B cell (primary cell): ENCODE measurements around the gene ZBTB46. TPM values are rescaled to one million over a fixed set of nuclear protein-coding genes. Genes with fewer than 3 reads are reported as not detected.
A peak's percentile ranks its signal among the peaks of the same experiment; 100 is the strongest.
"Not testable (repeated sequence)": the region's sequence is repeated elsewhere in the genome, so short reads cannot be mapped to it uniquely, and the experiment has no call there.

ENCODE experiments used
- ATAC-seq: fragments of 200-7000 bp; cut with Tn5 transposase; one replicate; pipeline ENCODE4 v1.10.0; 2021; ENCODE audit warnings: low read depth, mild to moderate bottlenecking, moderate number of reproducible peaks, moderate library complexity
- CTCF ChIA-PET: fragments of 350-600 bp; sonication (Branson Sonifier 250); formaldehyde crosslinking; loops from one replicate; lab custom pipeline; 2021; ENCODE audit warnings: antibody characterized with exemption, inconsistent platforms; lab: Charles Lee
- POLR2A ChIA-PET: fragments of 350-600 bp; sonication (Branson Sonifier 250); formaldehyde crosslinking; loops from one replicate; lab custom pipeline; 2021; ENCODE audit warnings: antibody characterized with exemption; lab: Charles Lee
- DNase-seq: peaks from one replicate; pipeline ENCODE4 v3.0.0; 2013
- H2AFZ ChIP-seq: 2 replicates; pipeline ENCODE4 v1.6.1; 2012; ENCODE audit warnings: mild to moderate bottlenecking, low read depth, low read length; ENCODE audit not compliant: insufficient read depth, poor library complexity, severe bottlenecking
- H3K27ac ChIP-seq, 2 donors: 1 replicate in 1 of 2; 2 replicates in 1 of 2; pipeline ENCODE4 v1.5.1; 2012 to 2013; ENCODE audit warnings: low read length in 2 of 2, mild to moderate bottlenecking in 2 of 2, moderate library complexity in 1 of 2
- H3K27me3 ChIP-seq, 4 experiments: fragments of 200-600 bp in 1 of 4; sonication (generic) in 1 of 4; replicated peaks in 1 of 4; 1 replicate in 2 of 4; 2 replicates in 2 of 4; pipeline versions ENCODE4 v1.6.1 to v1.7.0; 2013 to 2016; ENCODE audit warnings: low read length in 3 of 4, mild to moderate bottlenecking in 2 of 4, mixed read lengths in 1 of 4, moderate library complexity in 1 of 4; ENCODE audit not compliant: insufficient read depth in 4 of 4, control insufficient read depth in 3 of 4; ENCODE audit errors: control extremely low read depth in 1 of 4
- H3K36me3 ChIP-seq, 2 experiments: replicated peaks in 1 of 2; 1 replicate in 1 of 2; 2 replicates in 1 of 2; pipeline versions ENCODE4 v1.6.1 to v1.7.1; 2013; ENCODE audit warnings: low read length in 1 of 2; ENCODE audit not compliant: insufficient read depth in 2 of 2, control insufficient read depth in 1 of 2; ENCODE audit errors: control extremely low read depth in 1 of 2, extremely low read depth in 1 of 2
- H3K4me1 ChIP-seq, 2 donors: fragments of 200-600 bp in 1 of 2; sonication (generic) in 1 of 2; 1 replicate in 1 of 2; 2 replicates in 1 of 2; pipeline versions ENCODE4 v1.5.1 to v1.6.1; 2013 to 2017; ENCODE audit warnings: low read length in 2 of 2; ENCODE audit not compliant: control insufficient read depth in 2 of 2, insufficient read depth in 2 of 2
- H3K4me2 ChIP-seq: replicated peaks from 2 replicates; pipeline ENCODE3; 2012; ENCODE audit warnings: mild to moderate bottlenecking, low read depth, low read length; ENCODE audit not compliant: poor library complexity, severe bottlenecking
- H3K4me3 ChIP-seq, 5 experiments: fragments of 200-600 bp in 1 of 5; sonication (generic) in 1 of 5; 1 replicate in 3 of 5; 2 replicates in 2 of 5; pipeline versions ENCODE4 v1.5.1 to v1.7.0; 2011 to 2016; ENCODE audit warnings: low read length in 4 of 5, mild to moderate bottlenecking in 4 of 5, low read depth in 2 of 5, control low read depth in 1 of 5, moderate library complexity in 1 of 5; ENCODE audit not compliant: insufficient read depth in 1 of 5; ENCODE audit errors: control extremely low read depth in 1 of 5, extremely low read depth in 1 of 5
- H3K79me2 ChIP-seq: fragments of 200-600 bp; sonication (generic); one replicate; pipeline ENCODE4 v1.6.0; 2016; ENCODE audit warnings: low read length; ENCODE audit not compliant: control insufficient read depth, insufficient read depth
- H3K9ac ChIP-seq: fragments of 200-600 bp; sonication (generic); 2 replicates; pipeline ENCODE4 v1.6.1; 2017; ENCODE audit warnings: mild to moderate bottlenecking, low read length, moderate library complexity
- H3K9me3 ChIP-seq, 3 donors: one replicate each; pipeline versions ENCODE4 v1.6.1 to v1.7.1; 2013; ENCODE audit warnings: low read length in 2 of 3; ENCODE audit not compliant: control insufficient read depth in 2 of 3, insufficient read depth in 1 of 3; ENCODE audit errors: control extremely low read depth in 1 of 3
- H4K20me1 ChIP-seq: 2 replicates; pipeline ENCODE4 v1.6.0; 2012; ENCODE audit warnings: mild to moderate bottlenecking, low read length; ENCODE audit not compliant: insufficient read depth, control insufficient read depth, poor library complexity, severe bottlenecking
- H3K27ac Mint-ChIP-seq: one replicate; pipeline ENCODE4 v1.8.0; 2021; ENCODE audit warnings: mixed read lengths
- H3K27me3 Mint-ChIP-seq: one replicate; pipeline ENCODE4 v1.8.0; 2021; ENCODE audit warnings: mixed read lengths
- H3K4me1 Mint-ChIP-seq: one replicate; pipeline ENCODE4 v1.8.0; 2021; ENCODE audit warnings: mixed read lengths
- H3K4me3 Mint-ChIP-seq: one replicate; pipeline ENCODE4 v1.8.0; 2021; ENCODE audit warnings: mixed read lengths
- H3K9me3 Mint-ChIP-seq: one replicate; pipeline ENCODE4 v1.8.0; 2022; ENCODE audit warnings: mixed read lengths; ENCODE audit not compliant: insufficient read depth
- EZH2 ChIP-seq: IDR thresholded peaks from 2 replicates; pipeline ENCODE4 v1.6.1; 2012; ENCODE audit warnings: borderline replicate concordance, low read depth, mild to moderate bottlenecking, moderate library complexity, low read length; ENCODE audit not compliant: insufficient read depth, poor library complexity, severe bottlenecking
- WGBS: methylation state at CpG from one replicate; pipeline ENCODE4 v1.1.5; 2013; ENCODE audit warnings: missing lambda C conversion rate; ENCODE audit not compliant: insufficient coverage; 5-methylcytosine and 5-hydroxymethylcytosine counted together
- intact Hi-C: fragments of 100-400 bp; cut with micrococcal nuclease; formaldehyde crosslinking; loops from one replicate; pipeline ENCODE4 v1.10.0; 2022
- polyA plus RNA-seq: library from polyadenylated mRNA; depleted of rRNA; stranded (reverse); fragments of >200 nt; gene quantifications from 2 replicates; pipeline ENCODE4 v1.2.3, GENCODE V29; 2012
- total RNA-seq, 2 donors: library from RNA; stranded (reverse); fragments of 120-200 nt in 1 of 2; gene quantifications; 1 replicate in 1 of 2; 2 replicates in 1 of 2; pipeline versions ENCODE4 v1.2.3 to v1.2.4, GENCODE V29; 2013 to 2022
- TF ChIP-seq, protein P1 (sequence below): fragments of 200-600 bp; IDR thresholded peaks from one replicate; pipeline ENCODE4 v1.8.0; 2022; ENCODE audit warnings: antibody characterized with exemption, mild to moderate bottlenecking

ZBTB46 gene
- total and polyA plus RNA-seq, 2 donors (not counting 1 experiment from before 2014, with no cell fraction given), result 0.16 to 0.64 TPM

DNA sequence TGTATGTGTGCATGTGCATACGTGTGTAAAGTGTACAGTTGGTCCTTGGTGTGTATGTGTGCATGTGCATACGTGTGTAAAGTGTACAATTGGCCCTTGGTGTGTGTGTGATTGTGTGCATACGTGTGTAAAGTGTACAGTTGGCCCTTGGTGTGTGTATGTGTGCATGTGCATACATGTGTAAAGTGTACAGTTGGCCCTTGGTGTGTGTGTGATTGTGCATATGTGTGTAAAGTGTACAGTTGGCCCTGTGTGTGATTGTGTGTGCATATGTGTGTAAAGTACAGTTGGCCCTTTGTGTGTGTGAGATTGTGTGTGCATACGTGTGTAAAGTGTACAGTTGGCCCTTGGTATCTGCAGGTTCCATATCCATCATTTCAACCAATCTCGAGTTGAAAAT lies 99.7 kb downstream of the ZBTB46 start:
- Histone ChIP-seq H3K79me2 (peaks cover 57% of the 10 kb centered on the region), H4K20me1 (peaks cover 42% of the 10 kb centered on the region), H3K27ac (no peak overlapping the region), H3K4me1 (peaks cover 45 to 60% of the 10 kb centered on the region in 2 donors), H3K4me3 (no peak overlapping the region), H3K9me3 (peaks cover 0 to 2% (median 1%) of the 10 kb centered on the region in 3 donors), H3K36me3 (peaks cover 3 to 24% of the 10 kb centered on the region in 2 experiments), H3K4me2 (peak overlapping the region; percentile 62), H3K27me3 (no peaks in the 10 kb centered on the region), H3K9ac (no peak overlapping the region), H2AFZ (no peak overlapping the region)
- TF ChIP-seq, protein P1, sequence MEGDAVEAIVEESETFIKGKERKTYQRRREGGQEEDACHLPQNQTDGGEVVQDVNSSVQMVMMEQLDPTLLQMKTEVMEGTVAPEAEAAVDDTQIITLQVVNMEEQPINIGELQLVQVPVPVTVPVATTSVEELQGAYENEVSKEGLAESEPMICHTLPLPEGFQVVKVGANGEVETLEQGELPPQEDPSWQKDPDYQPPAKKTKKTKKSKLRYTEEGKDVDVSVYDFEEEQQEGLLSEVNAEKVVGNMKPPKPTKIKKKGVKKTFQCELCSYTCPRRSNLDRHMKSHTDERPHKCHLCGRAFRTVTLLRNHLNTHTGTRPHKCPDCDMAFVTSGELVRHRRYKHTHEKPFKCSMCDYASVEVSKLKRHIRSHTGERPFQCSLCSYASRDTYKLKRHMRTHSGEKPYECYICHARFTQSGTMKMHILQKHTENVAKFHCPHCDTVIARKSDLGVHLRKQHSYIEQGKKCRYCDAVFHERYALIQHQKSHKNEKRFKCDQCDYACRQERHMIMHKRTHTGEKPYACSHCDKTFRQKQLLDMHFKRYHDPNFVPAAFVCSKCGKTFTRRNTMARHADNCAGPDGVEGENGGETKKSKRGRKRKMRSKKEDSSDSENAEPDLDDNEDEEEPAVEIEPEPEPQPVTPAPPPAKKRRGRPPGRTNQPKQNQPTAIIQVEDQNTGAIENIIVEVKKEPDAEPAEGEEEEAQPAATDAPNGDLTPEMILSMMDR, result no peak
- TF ChIP-seq EZH2, result no peak
- Mint-ChIP-seq H3K27me3 (no peaks in the 10 kb centered on the region), H3K9me3 (no peaks in the 10 kb centered on the region), H3K27ac (no peak overlapping the region), H3K4me1 (peaks cover 41% of the 10 kb centered on the region), H3K4me3 (no peak overlapping the region)
- DNase-seq (no peak), ATAC-seq (no peak)
- ChIA-PET POLR2A (interaction anchor here (0.7 kb wide), 1 partner anchor 163 kb away, joined by 4 read pairs; no protein-coding TSS in a partner anchor), CTCF (no interaction called here)
- intact Hi-C loops, result no loop called here
- 75% methylated on average over 3 of the region's 5 CpGs for WGBS

DNA sequence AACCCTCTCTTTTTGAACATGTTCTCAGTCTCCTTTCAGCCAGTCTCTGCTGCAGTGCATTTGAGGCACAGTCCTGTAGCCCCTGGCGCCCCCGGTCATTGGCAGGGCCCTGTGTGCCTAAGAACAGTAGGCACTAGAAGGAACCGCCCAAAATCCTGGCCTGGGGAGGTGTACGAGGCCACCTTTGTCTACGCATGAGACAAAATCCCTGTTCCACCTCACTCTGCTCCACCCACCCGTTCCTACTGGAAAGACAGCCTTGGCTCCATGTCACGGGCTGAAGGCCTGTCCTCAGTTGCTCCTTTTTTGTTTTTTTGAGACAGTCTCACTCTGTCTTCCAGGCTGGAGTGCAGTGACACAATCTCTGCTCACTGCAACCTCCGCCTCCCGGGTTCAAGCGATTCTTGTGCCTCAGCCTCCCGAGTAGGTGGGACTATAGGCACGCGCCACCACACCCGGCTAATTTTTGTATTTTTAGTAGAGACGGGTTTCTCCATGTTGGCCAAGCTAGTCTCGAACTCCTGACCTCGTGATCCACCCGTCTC lies 100.8 kb downstream of the ZBTB46 start:
- H3K4me3 ChIP-seq, H3K9me3 Mint-ChIP-seq, POLR2A ChIA-PET, intact Hi-C loops, ATAC-seq, H3K27me3 Mint-ChIP-seq, CTCF ChIA-PET, H3K4me3 Mint-ChIP-seq, H2AFZ ChIP-seq, H3K27me3 ChIP-seq, DNase-seq, H3K9ac ChIP-seq: not testable (repeated sequence)
- Histone ChIP-seq H3K36me3 (peaks cover 3 to 22% of the 10 kb centered on the region in 2 experiments), H3K4me2 (peak overlapping the region; percentile 62), H4K20me1 (peaks cover 38% of the 10 kb centered on the region), H3K27ac (peak overlapping the region; percentile 36 to 47), H3K4me1 (peaks cover 38 to 49% of the 10 kb centered on the region in 2 donors), H3K79me2 (peaks cover 61% of the 10 kb centered on the region), H3K9me3 (peaks cover 1 to 12% (median 6%) of the 10 kb centered on the region in 3 donors)
- 55% methylated on average over 17 of the region's 18 CpGs for WGBS
- Mint-ChIP-seq H3K4me1 (peaks cover 31% of the 10 kb centered on the region), H3K27ac (peak overlapping the region; percentile 70)

DNA sequence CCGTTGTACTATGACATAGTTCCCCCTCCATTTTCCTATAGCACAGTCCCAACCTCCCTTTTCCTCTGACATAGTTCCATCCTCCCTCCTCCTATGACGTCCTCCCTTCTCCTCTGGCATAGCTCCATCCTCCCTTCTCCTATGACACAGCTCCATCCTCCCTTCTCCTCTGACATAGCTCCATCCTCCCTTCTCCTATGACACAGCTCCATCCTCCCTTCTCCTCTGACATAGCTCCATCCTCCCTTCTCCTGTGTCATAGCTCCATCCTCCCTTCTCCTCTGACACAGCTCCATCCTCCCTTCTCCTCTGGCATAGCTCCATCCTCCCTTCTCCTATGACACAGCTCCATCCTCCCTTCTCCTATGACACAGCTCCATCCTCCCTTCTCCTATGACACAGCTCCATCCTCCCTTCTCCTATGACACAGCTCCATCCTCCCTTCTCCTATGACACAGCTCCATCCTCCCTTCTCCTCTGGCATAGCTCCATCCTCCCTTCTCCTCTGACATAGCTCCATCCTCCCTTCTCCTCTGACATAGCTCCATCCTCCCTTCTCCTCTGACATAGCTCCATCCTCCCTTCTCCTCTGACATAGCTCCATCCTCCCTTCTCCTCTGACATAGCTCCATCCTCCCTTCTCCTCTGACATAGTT lies 108.0 kb downstream of the ZBTB46 start:
- H3K27ac Mint-ChIP-seq, H3K9me3 Mint-ChIP-seq: not testable (repeated sequence)
- CTCF ChIA-PET, result interaction anchor here (0.6 kb wide), 1 partner anchor 312 kb away, joined by 3 read pairs; no protein-coding TSS in a partner anchor

More for the DNA sequence above, 108.0 kb downstream of the ZBTB46 start:
- ATAC-seq, H3K4me3 ChIP-seq, POLR2A ChIA-PET, H3K4me1 Mint-ChIP-seq, H3K27me3 Mint-ChIP-seq, intact Hi-C loops, H3K27ac ChIP-seq, H2AFZ ChIP-seq, H3K27me3 ChIP-seq, H3K4me3 Mint-ChIP-seq, DNase-seq, H3K4me2 ChIP-seq, H3K9ac ChIP-seq: not testable (repeated sequence)
- Histone ChIP-seq H3K9me3 (peaks cover 2 to 31% (median 13%) of the 10 kb centered on the region in 3 donors), H3K36me3 (peaks cover 6 to 20% of the 10 kb centered on the region in 2 experiments), H4K20me1 (peaks cover 35% of the 10 kb centered on the region), H3K4me1 (peaks cover 10 to 12% of the 10 kb centered on the region in 2 donors), H3K79me2 (peaks cover 80% of the 10 kb centered on the region)
- 97% methylated on average over 2 of the region's 2 CpGs for WGBS
